B cell (primary cell): ENCODE results near the gene OSBP2. TPM values are rescaled to one million over a fixed set of nuclear protein-coding genes. Genes with fewer than 3 reads are reported as not detected.

ENCODE experiments used
- ATAC-seq: fragments of 200-7000 bp; cut with Tn5 transposase; one replicate; pipeline ENCODE4 v1.10.0; 2021; ENCODE audit warnings: low read depth, mild to moderate bottlenecking, moderate number of reproducible peaks, moderate library complexity
- CTCF ChIA-PET: fragments of 350-600 bp; sonication (Branson Sonifier 250); formaldehyde crosslinking; loops from one replicate; lab custom pipeline; 2021; ENCODE audit warnings: antibody characterized with exemption, inconsistent platforms; lab: Charles Lee
- POLR2A ChIA-PET: fragments of 350-600 bp; sonication (Branson Sonifier 250); formaldehyde crosslinking; loops from one replicate; lab custom pipeline; 2021; ENCODE audit warnings: antibody characterized with exemption; lab: Charles Lee
- DNase-seq: peaks from one replicate; pipeline ENCODE4 v3.0.0; 2013
- H2AFZ ChIP-seq: 2 replicates; pipeline ENCODE4 v1.6.1; 2012; ENCODE audit warnings: mild to moderate bottlenecking, low read depth, low read length; ENCODE audit not compliant: insufficient read depth, poor library complexity, severe bottlenecking
- H3K27ac ChIP-seq, 2 donors: 1 replicate in 1 of 2; 2 replicates in 1 of 2; pipeline ENCODE4 v1.5.1; 2012 to 2013; ENCODE audit warnings: low read length in 2 of 2, mild to moderate bottlenecking in 2 of 2, moderate library complexity in 1 of 2
- H3K27me3 ChIP-seq, 4 experiments: fragments of 200-600 bp in 1 of 4; sonication (generic) in 1 of 4; replicated peaks in 1 of 4; 1 replicate in 2 of 4; 2 replicates in 2 of 4; pipeline versions ENCODE4 v1.6.1 to v1.7.0; 2013 to 2016; ENCODE audit warnings: low read length in 3 of 4, mild to moderate bottlenecking in 2 of 4, mixed read lengths in 1 of 4, moderate library complexity in 1 of 4; ENCODE audit not compliant: insufficient read depth in 4 of 4, control insufficient read depth in 3 of 4; ENCODE audit errors: control extremely low read depth in 1 of 4
- H3K36me3 ChIP-seq, 2 experiments: replicated peaks in 1 of 2; 1 replicate in 1 of 2; 2 replicates in 1 of 2; pipeline versions ENCODE4 v1.6.1 to v1.7.1; 2013; ENCODE audit warnings: low read length in 1 of 2; ENCODE audit not compliant: insufficient read depth in 2 of 2, control insufficient read depth in 1 of 2; ENCODE audit errors: control extremely low read depth in 1 of 2, extremely low read depth in 1 of 2
- H3K4me1 ChIP-seq, 2 donors: fragments of 200-600 bp in 1 of 2; sonication (generic) in 1 of 2; 1 replicate in 1 of 2; 2 replicates in 1 of 2; pipeline versions ENCODE4 v1.5.1 to v1.6.1; 2013 to 2017; ENCODE audit warnings: low read length in 2 of 2; ENCODE audit not compliant: control insufficient read depth in 2 of 2, insufficient read depth in 2 of 2
- H3K4me2 ChIP-seq: replicated peaks from 2 replicates; pipeline ENCODE3; 2012; ENCODE audit warnings: mild to moderate bottlenecking, low read depth, low read length; ENCODE audit not compliant: poor library complexity, severe bottlenecking
- H3K4me3 ChIP-seq, 5 experiments: fragments of 200-600 bp in 1 of 5; sonication (generic) in 1 of 5; 1 replicate in 3 of 5; 2 replicates in 2 of 5; pipeline versions ENCODE4 v1.5.1 to v1.7.0; 2011 to 2016; ENCODE audit warnings: low read length in 4 of 5, mild to moderate bottlenecking in 4 of 5, low read depth in 2 of 5, control low read depth in 1 of 5, moderate library complexity in 1 of 5; ENCODE audit not compliant: insufficient read depth in 1 of 5; ENCODE audit errors: control extremely low read depth in 1 of 5, extremely low read depth in 1 of 5
- H3K79me2 ChIP-seq: fragments of 200-600 bp; sonication (generic); one replicate; pipeline ENCODE4 v1.6.0; 2016; ENCODE audit warnings: low read length; ENCODE audit not compliant: control insufficient read depth, insufficient read depth
- H3K9ac ChIP-seq: fragments of 200-600 bp; sonication (generic); 2 replicates; pipeline ENCODE4 v1.6.1; 2017; ENCODE audit warnings: mild to moderate bottlenecking, low read length, moderate library complexity
- H3K9me3 ChIP-seq, 3 donors: one replicate each; pipeline versions ENCODE4 v1.6.1 to v1.7.1; 2013; ENCODE audit warnings: low read length in 2 of 3; ENCODE audit not compliant: control insufficient read depth in 2 of 3, insufficient read depth in 1 of 3; ENCODE audit errors: control extremely low read depth in 1 of 3
- H4K20me1 ChIP-seq: 2 replicates; pipeline ENCODE4 v1.6.0; 2012; ENCODE audit warnings: mild to moderate bottlenecking, low read length; ENCODE audit not compliant: insufficient read depth, control insufficient read depth, poor library complexity, severe bottlenecking
- H3K27ac Mint-ChIP-seq: one replicate; pipeline ENCODE4 v1.8.0; 2021; ENCODE audit warnings: mixed read lengths
- H3K27me3 Mint-ChIP-seq: one replicate; pipeline ENCODE4 v1.8.0; 2021; ENCODE audit warnings: mixed read lengths
- H3K4me1 Mint-ChIP-seq: one replicate; pipeline ENCODE4 v1.8.0; 2021; ENCODE audit warnings: mixed read lengths
- H3K4me3 Mint-ChIP-seq: one replicate; pipeline ENCODE4 v1.8.0; 2021; ENCODE audit warnings: mixed read lengths
- H3K9me3 Mint-ChIP-seq: one replicate; pipeline ENCODE4 v1.8.0; 2022; ENCODE audit warnings: mixed read lengths; ENCODE audit not compliant: insufficient read depth
- EZH2 ChIP-seq: IDR thresholded peaks from 2 replicates; pipeline ENCODE4 v1.6.1; 2012; ENCODE audit warnings: borderline replicate concordance, low read depth, mild to moderate bottlenecking, moderate library complexity, low read length; ENCODE audit not compliant: insufficient read depth, poor library complexity, severe bottlenecking
- WGBS: methylation state at CpG from one replicate; pipeline ENCODE4 v1.1.5; 2013; ENCODE audit warnings: missing lambda C conversion rate; ENCODE audit not compliant: insufficient coverage; 5-methylcytosine and 5-hydroxymethylcytosine counted together
- intact Hi-C: fragments of 100-400 bp; cut with micrococcal nuclease; formaldehyde crosslinking; loops from one replicate; pipeline ENCODE4 v1.10.0; 2022
- polyA plus RNA-seq: library from polyadenylated mRNA; depleted of rRNA; stranded (reverse); fragments of >200 nt; gene quantifications from 2 replicates; pipeline ENCODE4 v1.2.3, GENCODE V29; 2012
- total RNA-seq, 2 donors: library from RNA; stranded (reverse); fragments of 120-200 nt in 1 of 2; gene quantifications; 1 replicate in 1 of 2; 2 replicates in 1 of 2; pipeline versions ENCODE4 v1.2.3 to v1.2.4, GENCODE V29; 2013 to 2022
- TF ChIP-seq, protein P1 (sequence below): fragments of 200-600 bp; IDR thresholded peaks from one replicate; pipeline ENCODE4 v1.8.0; 2022; ENCODE audit warnings: antibody characterized with exemption, mild to moderate bottlenecking

The OSBP2 gene
- total and polyA plus RNA-seq, 2 donors (not counting 1 experiment from before 2014, with no cell fraction given), result 0.10 to 1.0 TPM

DNA sequence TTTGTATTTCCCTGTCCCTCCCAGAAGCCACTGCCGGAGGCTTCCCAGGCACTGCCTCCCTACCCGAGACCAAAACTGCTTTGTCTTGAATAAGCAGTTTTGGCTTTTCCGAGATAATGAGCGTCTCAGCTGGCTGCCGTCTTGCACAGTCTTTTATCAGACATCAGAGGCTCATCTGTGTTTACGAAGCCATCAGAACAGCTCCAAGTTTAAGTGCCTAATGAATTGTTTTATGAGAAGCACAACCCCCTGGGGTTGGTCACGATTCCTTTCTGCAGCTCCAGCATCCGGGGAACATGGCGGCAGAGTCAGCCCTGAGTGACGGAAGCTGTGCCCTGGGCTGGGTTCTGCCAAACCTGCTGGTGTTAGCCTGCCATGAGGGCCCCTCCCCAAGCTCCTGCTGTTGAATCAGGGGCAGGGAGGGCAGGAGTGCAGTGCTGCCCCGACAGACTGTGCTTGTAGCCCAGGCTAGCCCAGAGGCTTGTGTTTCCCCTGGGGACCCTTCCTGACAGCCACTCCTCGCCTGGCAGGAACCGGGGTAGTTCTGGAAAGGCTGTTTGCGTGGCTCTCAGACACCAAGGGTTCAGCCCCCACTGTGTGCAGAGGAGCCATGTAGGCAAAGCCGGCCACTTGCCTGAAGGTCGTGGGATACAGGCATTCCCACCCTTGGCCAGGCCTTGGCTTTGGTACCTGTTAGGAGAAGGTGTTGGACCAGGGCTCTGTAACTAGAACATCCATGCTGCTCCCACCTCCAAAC is 177.8 kb downstream of the OSBP2 start:
- H3K4me1 Mint-ChIP-seq, result no peaks in the 10 kb centered on the region
- POLR2A ChIA-PET, result no interaction called here
- no peaks in the 10 kb centered on the region for H3K36me3 ChIP-seq
- DNase-seq, result no peak
- H3K27ac Mint-ChIP-seq, result no peak overlapping the region
- no peaks in the 10 kb centered on the region for H3K79me2 ChIP-seq
- TF ChIP-seq EZH2, result no peak
- TF ChIP-seq, protein P1, sequence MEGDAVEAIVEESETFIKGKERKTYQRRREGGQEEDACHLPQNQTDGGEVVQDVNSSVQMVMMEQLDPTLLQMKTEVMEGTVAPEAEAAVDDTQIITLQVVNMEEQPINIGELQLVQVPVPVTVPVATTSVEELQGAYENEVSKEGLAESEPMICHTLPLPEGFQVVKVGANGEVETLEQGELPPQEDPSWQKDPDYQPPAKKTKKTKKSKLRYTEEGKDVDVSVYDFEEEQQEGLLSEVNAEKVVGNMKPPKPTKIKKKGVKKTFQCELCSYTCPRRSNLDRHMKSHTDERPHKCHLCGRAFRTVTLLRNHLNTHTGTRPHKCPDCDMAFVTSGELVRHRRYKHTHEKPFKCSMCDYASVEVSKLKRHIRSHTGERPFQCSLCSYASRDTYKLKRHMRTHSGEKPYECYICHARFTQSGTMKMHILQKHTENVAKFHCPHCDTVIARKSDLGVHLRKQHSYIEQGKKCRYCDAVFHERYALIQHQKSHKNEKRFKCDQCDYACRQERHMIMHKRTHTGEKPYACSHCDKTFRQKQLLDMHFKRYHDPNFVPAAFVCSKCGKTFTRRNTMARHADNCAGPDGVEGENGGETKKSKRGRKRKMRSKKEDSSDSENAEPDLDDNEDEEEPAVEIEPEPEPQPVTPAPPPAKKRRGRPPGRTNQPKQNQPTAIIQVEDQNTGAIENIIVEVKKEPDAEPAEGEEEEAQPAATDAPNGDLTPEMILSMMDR, result no peak
- no peak overlapping the region for H2AFZ ChIP-seq
- no peaks in the 10 kb centered on the region for H3K4me1 ChIP-seq
- intact Hi-C loops, result no loop called here
- no peaks in the 10 kb centered on the region for H4K20me1 ChIP-seq
- H3K9me3 ChIP-seq, result no peaks in the 10 kb centered on the region
- H3K4me2 ChIP-seq, result no peak overlapping the region
- H3K9me3 Mint-ChIP-seq, result no peaks in the 10 kb centered on the region
- no peak overlapping the region for H3K9ac ChIP-seq
- H3K27me3 ChIP-seq, result no peaks in the 10 kb centered on the region
- H3K27me3 Mint-ChIP-seq, result no peaks in the 10 kb centered on the region
- no peak overlapping the region for H3K27ac ChIP-seq
- no peak overlapping the region for H3K4me3 ChIP-seq
- WGBS, result 96% methylated on average over 15 of the region's 16 CpGs
- H3K4me3 Mint-ChIP-seq, result no peak overlapping the region
- CTCF ChIA-PET, result no interaction called here
- ATAC-seq, result no peak

DNA sequence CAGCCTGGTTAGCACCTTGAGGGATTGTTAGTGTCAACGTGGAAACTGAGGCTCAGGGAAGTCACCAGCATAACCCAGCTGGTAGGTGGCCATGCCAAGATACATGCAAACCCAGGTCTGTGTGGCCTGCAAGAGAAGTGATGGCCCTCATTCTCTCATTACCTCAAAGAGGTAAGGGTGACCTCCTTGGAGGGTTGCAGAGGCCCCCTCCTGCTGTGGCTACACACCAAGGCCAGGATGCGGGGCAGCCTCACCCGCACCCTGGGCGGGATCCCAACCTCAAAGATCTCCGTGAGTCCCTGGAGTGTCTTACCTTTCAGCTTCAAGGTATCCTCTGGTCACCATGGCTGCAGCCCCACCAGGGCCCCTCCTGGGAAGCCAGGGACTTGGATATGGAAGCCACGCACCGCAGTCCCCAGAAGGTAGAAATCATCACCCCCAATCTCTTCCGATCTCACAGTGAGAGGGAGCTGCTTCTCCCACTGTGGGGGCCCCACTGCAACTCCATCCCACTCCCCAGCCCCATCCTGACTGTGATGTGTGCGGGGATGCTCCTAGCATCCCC is 178.5 kb downstream of the OSBP2 start:
- POLR2A ChIA-PET, result no interaction called here
- no peaks in the 10 kb centered on the region for H3K27me3 ChIP-seq
- intact Hi-C loops, result no loop called here
- H3K4me1 ChIP-seq, result no peaks in the 10 kb centered on the region
- H3K27me3 Mint-ChIP-seq, result no peaks in the 10 kb centered on the region
- H3K27ac ChIP-seq, result no peak overlapping the region
- no peak for ATAC-seq
- H3K4me3 ChIP-seq, result no peak overlapping the region
- no peaks in the 10 kb centered on the region for H3K4me1 Mint-ChIP-seq
- TF ChIP-seq, protein P1, result no peak
- no peak for TF ChIP-seq EZH2
- CTCF ChIA-PET, result no interaction called here
- H3K4me3 Mint-ChIP-seq, result no peak overlapping the region
- WGBS, result 94% methylated on average over 8 of the region's 9 CpGs
- H4K20me1 ChIP-seq, result no peaks in the 10 kb centered on the region
- H3K9me3 Mint-ChIP-seq, result no peaks in the 10 kb centered on the region
- no peak for DNase-seq
- no peak overlapping the region for H2AFZ ChIP-seq
- no peaks in the 10 kb centered on the region for H3K9me3 ChIP-seq
- no peaks in the 10 kb centered on the region for H3K36me3 ChIP-seq
- no peaks in the 10 kb centered on the region for H3K79me2 ChIP-seq
- no peak overlapping the region for H3K9ac ChIP-seq
- H3K27ac Mint-ChIP-seq, result no peak overlapping the region
- H3K4me2 ChIP-seq, result no peak overlapping the region
